Ovary (tissue), 9 donors: ENCODE measurements around the gene TDRD3. TPM values are rescaled to one million over a fixed set of nuclear protein-coding genes. Genes with fewer than 3 reads are reported as not detected.

ENCODE experiments used
- DNase-seq, 5 donors: peaks; one replicate each; pipeline ENCODE4 v3.0.0-alpha.2; 2019 to 2020
- H3K27ac ChIP-seq, 2 donors: fragments of 200-600 bp; one replicate each; pipeline versions ENCODE4 v1.5.1 to v1.8.0; 2019 to 2022
- H3K27me3 ChIP-seq: fragments of 200-600 bp; one replicate; pipeline ENCODE4 v1.8.0; 2022
- H3K36me3 ChIP-seq: fragments of 200-600 bp; sonication (generic); one replicate; pipeline ENCODE4 v1.5.1; 2019
- H3K4me1 ChIP-seq: one replicate; pipeline ENCODE4 v1.8.1; 2013; ENCODE audit warnings: mild to moderate bottlenecking, moderate library complexity; ENCODE audit not compliant: insufficient read depth
- H3K4me3 ChIP-seq: fragments of 200-600 bp; sonication (generic); one replicate; pipeline ENCODE4 v1.5.1; 2017
- H3K9me3 ChIP-seq, 2 donors: fragments of 200-600 bp in 1 of 2; sonication (generic) in 1 of 2; one replicate each; pipeline versions ENCODE4 v1.5.1 to v1.8.1; 2013 to 2019; ENCODE audit warnings: mild to moderate bottlenecking in 1 of 2, moderate library complexity in 1 of 2
- EP300 ChIP-seq: sonication (generic); formaldehyde crosslinking; IDR thresholded peaks from one replicate; pipeline ENCODE4 v1.6.1; 2017; ENCODE audit warnings: antibody characterized with exemption
- POLR2A ChIP-seq: fragments of 450-650 bp; IDR thresholded peaks from one replicate; pipeline ENCODE4 v1.6.1; 2017; ENCODE audit warnings: antibody characterized with exemption, mild to moderate bottlenecking, moderate library complexity
- WGBS, 3 donors: extraction: QIAGEN DNeasy Blood & Tissue Kit in 1 of 3; methylation state at CpG; one replicate each; pipeline versions ENCODE4 v1.1.5 to v1.1.7; 2013 to 2017; 5-methylcytosine and 5-hydroxymethylcytosine counted together
- intact Hi-C, 4 donors: fragments of 100-400 bp; cut with DNase I; formaldehyde crosslinking; loops; one replicate each; pipeline versions ENCODE4 v1.11.0 to v1.15.1; 2022 to 2023
- polyA plus RNA-seq, 2 donors: library from polyadenylated mRNA; stranded (reverse); fragments of 200-250 nt in 1 of 2; fragments of 350-450 nt in 1 of 2; fragmentation: Illumina TruSeq in 1 of 2; extraction: RNeasy Lipid Tissue Mini Kit (QIAGEN cat#74804) in 1 of 2; gene quantifications; one replicate each; pipeline ENCODE4 v1.2.3, GENCODE V29; 2013 to 2014
- total RNA-seq, 7 donors: library from RNA; depleted of rRNA in 2 of 7; stranded (reverse); fragments of >200 nt in 2 of 7; fragmentation: NEBNext Ultra II Directional in 3 of 7; extraction: Animal tissue kit (Norgen Biotek cat#: 25700) in 3 of 7; gene quantifications; one replicate each; pipeline versions ENCODE4 v1.1.0 to v1.2.4, GENCODE V29; 2016 to 2023
- TF ChIP-seq, protein P1 (sequence below), 3 donors: fragments of 450-650 bp in 2 of 3; fragments of 200-600 bp in 1 of 3; IDR thresholded peaks; one replicate each; pipeline versions ENCODE4 v1.5.1 to v1.8.0; 2016 to 2022; ENCODE audit warnings: antibody characterized with exemption in 3 of 3, mild to moderate bottlenecking in 1 of 3
- donor health status: DM: no; HTN: no; CAD: no; lungs with moderate emphysema.
- donor health status: DM: no; HTN: no; CAD: no.
- donor health status: Bipolar disorder and iron deficiency.
- donor health status: DM: yes; HTN: yes; CAD: no.
- donor health status: DM: no; HTN: no; CAD: no.
- donor health status: DM: yes; HTN: yes; CAD: no.

TDRD3 gene
- total and polyA plus RNA-seq, 9 donors = 15.8 to 63.0 (median 40.8) TPM

- TF ChIP-seq POLR2A (no peak), EP300 (no peak)
- TF ChIP-seq, protein P1, sequence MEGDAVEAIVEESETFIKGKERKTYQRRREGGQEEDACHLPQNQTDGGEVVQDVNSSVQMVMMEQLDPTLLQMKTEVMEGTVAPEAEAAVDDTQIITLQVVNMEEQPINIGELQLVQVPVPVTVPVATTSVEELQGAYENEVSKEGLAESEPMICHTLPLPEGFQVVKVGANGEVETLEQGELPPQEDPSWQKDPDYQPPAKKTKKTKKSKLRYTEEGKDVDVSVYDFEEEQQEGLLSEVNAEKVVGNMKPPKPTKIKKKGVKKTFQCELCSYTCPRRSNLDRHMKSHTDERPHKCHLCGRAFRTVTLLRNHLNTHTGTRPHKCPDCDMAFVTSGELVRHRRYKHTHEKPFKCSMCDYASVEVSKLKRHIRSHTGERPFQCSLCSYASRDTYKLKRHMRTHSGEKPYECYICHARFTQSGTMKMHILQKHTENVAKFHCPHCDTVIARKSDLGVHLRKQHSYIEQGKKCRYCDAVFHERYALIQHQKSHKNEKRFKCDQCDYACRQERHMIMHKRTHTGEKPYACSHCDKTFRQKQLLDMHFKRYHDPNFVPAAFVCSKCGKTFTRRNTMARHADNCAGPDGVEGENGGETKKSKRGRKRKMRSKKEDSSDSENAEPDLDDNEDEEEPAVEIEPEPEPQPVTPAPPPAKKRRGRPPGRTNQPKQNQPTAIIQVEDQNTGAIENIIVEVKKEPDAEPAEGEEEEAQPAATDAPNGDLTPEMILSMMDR (IDR thresholded peaks at IDR 0.05) = no peak
- H3K4me3 ChIP-seq = no peak overlapping the region
- WGBS, 3 donors = 97 to 98% (median 98%) methylated on average over 2 of the region's 2 CpGs
- no peak for DNase-seq
- no peaks in the 10 kb centered on the region for H3K27me3 ChIP-seq
- no peaks in the 10 kb centered on the region for H3K36me3 ChIP-seq
- no peaks in the 10 kb centered on the region for H3K9me3 ChIP-seq
- no peak overlapping the region for H3K27ac ChIP-seq
- peaks cover 1% of the 10 kb centered on the region for H3K4me1 ChIP-seq
- intact Hi-C loops = no loop called here
These were observed 20.7 kb downstream of the TDRD3 start for GRCh38 chr13:60417734-60418133.

GRCh38 chr13:60418954-60419353 is 21.9 kb downstream of the TDRD3 start:
- Histone ChIP-seq H3K9me3 (no peaks in the 10 kb centered on the region), H3K4me3 (no peak overlapping the region), H3K36me3 (no peaks in the 10 kb centered on the region), H3K4me1 (peaks cover 1% of the 10 kb centered on the region), H3K27ac (no peak overlapping the region), H3K27me3 (no peaks in the 10 kb centered on the region)
- intact Hi-C loops = no loop called here
- DNase-seq = no peak
- WGBS, 3 donors = 66 to 79% (median 75%) methylated on average over 2 of the region's 2 CpGs
- TF ChIP-seq EP300 = no peak
- TF ChIP-seq POLR2A = no peak
- TF ChIP-seq, protein P1 (IDR thresholded peaks at IDR 0.05) = no peak

DNA sequence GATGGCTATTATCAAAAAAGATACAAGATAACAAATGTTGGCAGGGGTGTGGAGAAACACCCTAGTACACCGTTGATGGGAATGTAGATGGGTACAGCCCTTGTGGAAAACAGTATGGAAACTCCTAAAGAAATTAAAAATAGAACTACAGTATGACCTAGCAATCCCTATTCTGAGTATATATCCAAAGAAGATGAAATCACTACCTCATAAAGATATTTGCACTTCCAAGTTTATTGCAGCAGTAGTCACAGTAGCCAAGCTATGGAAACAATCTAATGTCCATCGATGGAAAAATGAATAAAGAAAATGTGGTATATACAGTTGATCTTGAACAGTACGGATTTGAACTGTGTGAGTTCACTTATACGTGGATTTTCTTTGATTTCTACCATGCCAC is 28.3 kb downstream of the TDRD3 start:
- H3K4me1 ChIP-seq = peaks cover 1% of the 10 kb centered on the region
- H3K4me3 ChIP-seq = no peak overlapping the region
- H3K36me3 ChIP-seq = no peaks in the 10 kb centered on the region
- no peak overlapping the region for H3K27ac ChIP-seq
- H3K27me3 ChIP-seq = no peaks in the 10 kb centered on the region
- WGBS, 3 donors = 81 to 90% (median 89%) methylated on average over 4 of the region's 4 CpGs
- intact Hi-C loops = no loop called here
- no peak for DNase-seq
- no peak for TF ChIP-seq EP300
- no peak for TF ChIP-seq POLR2A
- TF ChIP-seq, protein P1 (IDR thresholded peaks at IDR 0.05) = no peak
- no peaks in the 10 kb centered on the region for H3K9me3 ChIP-seq

- TF ChIP-seq POLR2A (no peak), EP300 (no peak)
- TF ChIP-seq, protein P1 (IDR thresholded peaks at IDR 0.05) = no peak
- Histone ChIP-seq H3K9me3 (no peaks in the 10 kb centered on the region), H3K4me3 (no peak overlapping the region), H3K27ac (no peak overlapping the region), H3K36me3 (no peaks in the 10 kb centered on the region), H3K4me1 (peaks cover 1% of the 10 kb centered on the region), H3K27me3 (no peaks in the 10 kb centered on the region)
- DNase-seq = no peak
- intact Hi-C loops = no loop called here
- 76 to 78% (median 77%) methylated on average over 1 of the region's 1 CpG for WGBS, 3 donors
These were observed 29.1 kb downstream of the TDRD3 start for GRCh38 chr13:60426075-60426474.
